Stimulated activated CD8-positive, alpha-beta memory T cell treated with anti-CD3 and anti-CD28 coated beads, Interleukin-2, amount 100 ng/mL, for 1 hour (primary cell): ENCODE results near the gene FBRSL1.
A peak's percentile ranks its signal among the peaks of the same experiment; 100 is the strongest.
"Not testable (repeated sequence)": the region's sequence is repeated elsewhere in the genome, so short reads cannot be mapped to it uniquely, and the experiment has no call there.

Experiments
- DNase-seq, 2 donors: peaks; one replicate each; pipeline ENCODE4 v3.0.0-alpha.2; 2020; ENCODE audit warnings: low read depth in 2 of 2

The FBRSL1 gene

DNA sequence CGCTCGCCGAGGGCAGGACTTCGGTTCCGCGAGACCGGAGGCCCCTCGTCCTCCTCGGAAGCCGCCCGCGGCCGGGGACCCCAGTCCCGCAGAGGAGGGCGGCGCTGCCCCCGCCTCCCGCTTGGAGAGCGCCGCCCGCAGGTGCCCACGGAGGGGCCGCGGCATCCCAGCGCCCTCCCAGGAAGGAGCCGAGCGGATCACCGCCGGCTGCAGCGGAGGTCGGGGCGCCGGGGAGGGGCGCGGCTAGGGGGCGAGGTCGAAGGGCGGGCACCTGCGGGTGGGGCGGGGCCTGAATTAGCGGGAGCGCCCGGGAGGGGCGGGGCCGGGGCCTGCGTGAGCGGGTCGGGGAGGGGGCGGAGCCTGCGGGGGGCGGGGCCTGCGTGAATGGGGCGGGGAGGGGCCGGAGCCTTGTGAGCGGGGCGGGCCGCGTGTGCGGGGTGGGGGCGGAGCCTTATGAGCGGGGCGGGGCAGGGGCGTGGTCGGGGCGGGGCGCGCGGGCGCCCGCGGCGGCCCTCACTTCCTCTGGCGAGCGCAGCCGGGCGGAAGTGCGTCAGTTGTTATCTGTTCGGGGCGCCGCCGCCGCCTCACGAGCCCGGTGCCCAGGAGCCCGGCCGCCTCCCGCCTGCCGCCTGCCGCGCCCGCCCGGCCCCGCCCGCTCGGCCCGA lies at the start of gene FBRSL1:
FBRSL1 (plus strand) TSS at position 550 of the 665 bp plus-strand sequence.
- DNase-seq: peak; percentile 84 to 95

DNA sequence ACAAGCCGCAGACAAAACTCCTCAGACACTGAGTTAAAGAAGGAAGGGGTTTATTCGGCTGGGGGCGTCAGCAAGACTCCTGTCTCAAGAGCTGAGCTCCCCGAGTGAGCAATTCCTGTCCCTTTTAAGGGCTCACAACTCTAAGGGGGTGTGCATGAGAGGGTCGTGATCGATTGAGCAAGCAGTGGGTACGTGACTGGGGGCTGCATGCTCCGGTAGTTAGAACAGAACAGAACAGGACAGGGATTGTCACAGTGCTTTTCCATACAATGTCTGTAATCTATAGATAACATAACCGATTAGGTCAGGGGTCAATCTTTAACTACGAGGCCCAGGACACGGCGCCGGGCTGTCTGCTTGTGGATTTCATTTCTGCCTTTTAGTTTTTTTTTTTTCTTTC lies 49.5 kb upstream of the FBRSL1 start:
- DNase-seq: not testable (repeated sequence)

DNA sequence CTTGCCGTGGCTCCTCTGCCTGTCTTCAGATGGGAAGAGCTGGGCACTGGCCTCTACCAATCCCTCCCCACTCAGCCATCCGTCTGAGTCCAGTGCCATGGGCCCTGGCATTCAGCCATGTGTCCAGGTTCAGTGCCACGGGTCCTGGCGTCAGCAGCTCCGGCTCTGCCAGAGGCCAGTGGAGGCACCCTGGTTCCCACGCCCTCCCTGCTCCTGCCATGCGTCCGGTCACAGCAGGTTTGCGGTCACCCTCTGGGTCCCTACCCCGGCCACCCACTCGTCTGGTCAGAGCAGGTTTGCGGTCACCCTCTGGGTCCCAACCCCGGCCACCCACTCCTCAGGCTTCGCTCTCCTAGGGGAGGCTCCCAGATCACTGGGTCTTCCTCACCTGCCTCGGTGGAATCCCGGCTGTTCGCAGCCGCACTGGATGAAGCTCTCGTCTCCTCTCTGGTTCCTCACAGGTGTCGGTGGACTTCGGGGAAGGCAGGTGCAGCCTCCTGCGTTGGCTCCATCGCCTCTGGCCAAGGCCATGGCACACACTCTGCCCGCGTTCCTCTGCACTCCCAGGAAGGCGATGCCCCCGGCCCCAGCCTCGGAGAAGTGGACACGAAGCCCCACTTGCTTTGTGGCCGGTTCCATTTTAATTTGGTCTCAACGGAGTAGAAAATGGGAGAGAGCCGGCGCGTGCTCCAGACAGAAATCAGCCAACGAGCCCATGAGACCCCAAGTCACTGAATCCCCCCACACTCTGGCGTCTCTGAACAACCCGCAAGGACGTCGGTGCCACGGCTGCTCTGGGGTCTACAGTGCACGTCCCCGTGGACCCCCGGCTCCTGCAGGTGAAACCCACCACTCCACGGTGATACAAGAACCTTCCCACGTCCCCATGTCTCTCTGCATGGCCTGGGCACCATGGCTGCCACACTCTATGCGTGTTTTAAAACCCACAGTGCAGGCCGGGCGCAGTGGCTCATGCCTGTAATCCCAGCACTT lies 47.8 kb upstream of the FBRSL1 start:
- no peak for DNase-seq

DNA sequence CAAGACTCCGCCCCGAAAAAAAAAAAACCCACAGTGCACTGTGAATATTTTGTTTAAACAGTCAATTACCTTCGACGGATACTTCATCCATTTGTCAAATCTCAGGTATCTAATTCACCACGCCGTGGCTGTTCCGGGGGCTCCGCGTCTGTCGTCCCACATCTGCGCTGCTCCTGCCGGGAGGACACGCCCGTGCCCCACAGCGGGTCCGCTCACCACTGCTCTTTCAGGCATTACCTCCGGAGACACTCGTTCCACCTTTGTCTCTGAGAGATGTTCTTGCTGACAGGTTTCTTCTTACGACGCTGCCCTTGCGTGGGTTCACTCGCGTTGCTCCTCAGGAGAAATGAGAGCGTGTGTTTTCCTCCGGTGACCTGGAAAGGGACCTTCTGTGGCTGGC lies 46.9 kb upstream of the FBRSL1 start:
- DNase-seq: no peak

DNA sequence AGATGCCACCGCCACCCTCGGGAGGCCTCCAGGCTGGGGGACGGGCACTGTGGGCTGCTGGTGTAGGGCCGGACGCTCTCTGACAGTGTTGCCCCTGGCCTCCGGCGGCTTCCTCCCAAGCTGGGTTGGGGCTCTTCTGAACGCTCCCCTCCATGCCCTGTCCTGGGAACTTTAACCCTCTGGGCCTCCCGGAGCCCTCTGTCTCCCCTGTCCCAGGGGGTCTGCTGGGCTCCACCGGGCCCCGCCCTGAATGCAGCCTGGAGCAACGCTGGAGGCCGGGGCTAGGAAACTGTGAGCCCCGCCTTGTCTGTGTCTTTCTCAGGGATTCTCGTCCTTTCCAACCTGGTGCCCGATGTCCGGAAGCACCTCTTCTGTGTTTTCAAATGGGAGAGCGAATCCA lies 45.7 kb upstream of the FBRSL1 start:
- DNase-seq: no peak

DNA sequence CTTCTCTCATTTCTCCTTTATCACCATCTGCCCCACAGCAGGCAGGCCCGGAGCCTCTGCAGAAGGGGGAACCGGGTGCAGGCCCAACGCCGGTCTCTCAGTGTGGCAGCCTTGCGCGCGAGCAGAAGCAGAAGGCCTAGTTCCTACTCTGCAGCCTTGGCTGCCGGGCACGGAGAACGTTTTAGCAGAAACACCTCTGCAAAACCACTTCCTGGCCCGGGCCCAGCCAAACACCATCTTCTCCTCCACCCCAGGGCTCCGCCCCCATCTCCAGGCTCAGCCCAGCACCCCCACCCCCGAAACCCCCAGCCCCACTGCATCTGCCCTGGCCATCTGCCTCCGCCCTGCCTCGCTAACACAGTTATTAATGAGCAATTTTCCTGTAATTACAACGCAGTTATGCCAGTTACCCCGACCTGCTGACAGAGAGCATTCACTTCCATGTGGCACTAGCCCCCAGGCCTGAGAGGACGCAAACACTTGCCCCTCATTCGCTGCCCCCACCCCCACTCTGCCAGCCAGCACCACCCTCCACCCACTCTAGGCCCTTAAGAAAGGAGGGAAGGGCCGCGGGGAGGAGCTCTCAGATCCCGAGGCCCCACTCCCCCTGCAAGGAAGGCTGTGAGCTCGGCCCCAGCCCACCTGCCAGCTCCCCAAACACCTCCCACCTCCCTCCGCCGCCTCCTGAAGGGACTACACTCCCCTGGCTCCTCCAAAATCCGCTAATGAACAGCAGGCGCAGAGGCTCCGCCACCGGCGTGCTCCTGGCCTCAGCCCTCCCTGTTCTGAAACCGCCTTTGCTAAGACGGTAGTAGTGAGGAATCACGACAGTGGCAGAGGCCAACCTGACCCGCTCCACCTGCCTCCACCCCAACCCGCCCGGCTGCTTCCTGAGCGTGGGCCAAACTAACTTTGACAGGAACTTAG lies 44.7 kb upstream of the FBRSL1 start:
- peak; percentile 39 to 45 for DNase-seq

DNA sequence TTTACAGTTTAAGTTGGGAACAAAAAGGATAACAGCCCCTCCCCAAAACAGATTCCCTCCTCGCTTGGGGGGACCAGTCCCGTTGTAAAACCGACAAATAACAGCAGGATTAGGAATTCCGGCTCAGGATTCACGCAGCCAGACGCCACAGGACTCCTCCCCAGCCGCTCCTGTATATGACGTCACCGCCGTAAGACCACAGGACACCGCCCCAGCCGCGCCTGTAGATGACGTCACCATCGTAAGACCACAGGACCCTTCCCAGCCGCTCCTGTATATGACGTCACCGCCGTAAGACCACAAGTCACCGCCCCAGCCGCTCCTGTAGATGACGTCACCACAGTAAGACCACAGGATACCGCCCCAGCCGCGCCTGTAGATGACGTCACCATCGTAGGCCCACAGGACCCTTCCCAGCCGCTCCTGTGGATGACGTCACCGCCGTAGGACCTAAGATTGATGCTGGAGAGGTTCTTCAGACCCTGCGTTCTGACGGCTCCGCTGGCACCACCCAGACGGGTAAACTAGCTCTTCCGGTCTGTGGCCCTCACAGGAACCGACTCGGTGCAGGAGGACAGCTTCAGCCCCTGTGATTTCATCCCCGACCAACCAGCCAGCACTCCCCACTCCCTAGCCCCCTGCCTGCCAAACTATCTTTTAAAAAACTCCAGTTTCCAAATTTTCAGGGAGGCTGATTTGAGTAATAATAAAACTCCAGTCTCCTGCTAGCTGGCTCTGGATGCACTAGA lies 43.9 kb upstream of the FBRSL1 start:
- peak; percentile 21 to 24 for DNase-seq

DNA sequence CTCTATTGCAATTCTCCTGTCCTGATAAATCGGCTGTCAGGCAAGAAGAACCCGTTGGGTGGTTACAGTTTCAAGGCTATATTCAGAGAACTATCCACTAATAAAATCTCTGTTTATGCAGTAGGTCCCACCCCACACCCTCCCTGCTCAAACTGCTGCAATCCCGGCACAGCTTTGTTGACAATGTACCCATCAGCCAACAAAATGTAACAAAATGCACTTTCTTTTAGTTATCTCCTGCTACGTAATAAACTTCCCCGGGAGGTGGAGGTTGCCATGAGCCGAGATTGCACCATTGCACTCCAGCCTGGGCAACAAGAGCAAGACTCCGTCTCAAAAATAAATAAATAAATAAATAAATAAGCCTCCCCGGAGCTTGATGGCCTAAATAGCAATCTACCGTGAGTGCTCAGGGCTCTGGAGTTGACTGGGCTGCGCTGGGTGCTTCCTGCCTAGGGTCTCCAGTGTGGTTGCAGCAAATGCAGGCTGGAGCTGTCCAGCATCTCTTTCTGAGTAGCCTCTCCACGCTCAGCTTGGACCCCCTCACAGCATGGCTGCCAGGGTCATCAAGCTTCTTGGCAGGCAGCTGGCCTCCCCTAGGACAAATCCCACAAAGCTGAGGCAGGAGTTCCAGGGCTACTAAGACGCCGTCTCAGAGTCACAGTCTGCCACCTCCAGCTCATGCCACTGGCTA lies 43.2 kb upstream of the FBRSL1 start:
- no peak for DNase-seq

DNA sequence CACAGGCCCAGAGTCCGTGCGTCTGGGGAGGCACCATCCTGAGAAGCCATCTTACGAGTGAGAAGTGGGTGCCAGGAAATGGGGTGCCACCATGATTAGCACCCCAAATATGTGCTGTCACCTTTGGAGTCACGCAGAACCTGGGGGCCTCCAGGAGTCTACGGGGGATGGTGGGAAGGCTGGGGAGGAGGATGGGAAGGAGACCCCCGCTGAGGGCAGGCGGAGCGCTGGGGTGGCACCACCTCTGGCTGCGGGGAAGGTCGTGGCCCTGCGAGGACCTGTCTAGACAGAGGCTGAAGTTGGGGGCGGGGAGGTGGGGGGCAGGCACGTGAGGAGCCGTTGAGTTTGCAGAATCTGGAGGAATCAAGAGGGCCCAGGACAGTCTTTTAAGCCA lies 42.6 kb upstream of the FBRSL1 start:
- no peak for DNase-seq

DNA sequence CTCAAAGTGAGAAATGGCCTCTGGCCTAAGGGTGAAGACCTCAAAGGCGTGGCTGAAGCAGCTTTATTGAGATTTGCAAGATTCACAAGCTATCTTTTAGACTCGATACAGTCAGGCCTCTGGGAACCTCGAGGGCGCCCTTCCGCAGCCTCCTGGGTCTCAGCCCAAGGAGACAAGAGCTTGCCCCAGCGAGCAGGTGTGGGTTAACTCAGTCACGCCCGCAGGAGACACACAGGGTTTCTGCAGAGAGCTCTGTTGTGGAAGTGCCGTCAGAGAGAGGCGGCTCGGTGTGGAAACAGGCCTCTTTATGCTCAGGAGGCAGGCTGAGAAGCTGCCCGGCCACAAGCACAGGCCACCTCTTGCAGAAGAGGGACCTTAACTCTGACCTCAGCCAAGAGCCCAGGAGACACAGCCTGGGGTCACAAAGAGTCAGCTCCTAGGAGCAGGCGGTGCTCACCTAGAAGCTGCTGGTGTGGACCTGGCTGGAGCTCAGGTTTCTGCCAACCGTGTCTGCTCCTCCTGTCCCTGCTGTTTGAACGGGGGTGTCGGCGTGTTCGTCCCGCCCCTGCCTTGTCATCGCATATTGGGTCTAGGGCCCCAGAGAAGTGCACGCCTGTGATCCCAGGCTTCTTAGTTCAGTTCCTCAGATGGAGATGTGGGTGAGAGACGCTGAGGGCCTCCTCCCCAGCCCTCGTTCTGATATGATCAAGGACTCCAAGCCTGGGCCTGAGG lies 42.1 kb upstream of the FBRSL1 start:
- DNase-seq: no peak

DNA sequence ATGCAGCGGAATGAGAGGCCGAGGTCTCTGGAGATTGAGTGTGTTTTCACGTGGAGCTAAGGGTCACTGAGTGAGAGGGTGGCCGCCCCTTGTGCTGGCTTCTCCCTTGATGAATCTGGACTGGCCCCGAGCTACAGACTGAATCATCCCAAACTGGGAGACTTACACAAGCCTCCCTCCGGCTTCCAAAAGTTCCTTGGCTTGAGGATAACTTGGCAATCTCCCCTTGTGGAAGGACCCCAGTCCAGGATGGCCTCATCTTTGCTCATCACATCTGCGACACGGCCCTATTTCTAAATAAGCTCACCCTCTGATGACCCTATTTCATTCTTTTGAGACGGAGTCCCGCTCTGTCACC lies 41.5 kb upstream of the FBRSL1 start:
- DNase-seq: no peak

DNA sequence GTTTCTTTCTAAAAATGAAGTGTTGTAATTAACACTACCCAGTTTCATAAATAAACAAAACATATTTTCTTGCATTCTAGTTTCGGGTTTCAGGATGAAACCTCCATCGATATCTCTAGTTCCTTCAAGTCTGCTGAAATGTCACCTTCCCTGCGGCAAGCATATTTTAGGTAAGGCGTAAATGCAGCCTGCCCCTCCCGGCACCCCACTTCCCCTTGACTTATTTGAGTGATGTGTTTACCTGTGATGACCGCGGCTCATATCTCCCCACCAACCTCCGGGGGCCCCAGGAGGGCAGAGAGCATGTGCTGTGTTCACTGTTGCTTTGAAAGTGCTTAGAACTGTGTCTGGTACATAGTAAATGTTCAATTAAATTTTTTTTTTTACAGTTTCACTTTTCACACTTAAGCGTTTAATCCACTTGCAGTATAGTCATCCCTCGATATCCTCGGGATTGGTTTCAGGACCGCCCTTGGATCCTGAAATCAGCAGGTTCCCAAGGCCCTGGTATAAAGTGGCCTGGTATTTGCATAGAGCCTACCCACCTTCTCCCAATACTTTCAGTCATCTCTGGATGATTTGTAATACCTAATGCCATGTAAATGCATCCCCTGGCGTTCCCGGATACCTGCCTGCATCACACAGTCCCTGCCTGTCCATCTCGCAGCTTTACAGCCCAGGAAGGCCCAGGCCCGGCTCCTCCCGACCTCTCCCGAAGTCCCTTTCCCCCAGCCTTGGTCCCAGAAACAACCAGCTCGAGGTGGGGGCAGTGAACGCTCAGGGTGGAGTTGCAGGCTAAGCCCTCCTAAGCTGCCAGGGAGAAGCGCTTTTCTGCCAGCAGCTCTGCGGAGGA lies 40.2 kb upstream of the FBRSL1 start:
- DNase-seq: no peak

DNA sequence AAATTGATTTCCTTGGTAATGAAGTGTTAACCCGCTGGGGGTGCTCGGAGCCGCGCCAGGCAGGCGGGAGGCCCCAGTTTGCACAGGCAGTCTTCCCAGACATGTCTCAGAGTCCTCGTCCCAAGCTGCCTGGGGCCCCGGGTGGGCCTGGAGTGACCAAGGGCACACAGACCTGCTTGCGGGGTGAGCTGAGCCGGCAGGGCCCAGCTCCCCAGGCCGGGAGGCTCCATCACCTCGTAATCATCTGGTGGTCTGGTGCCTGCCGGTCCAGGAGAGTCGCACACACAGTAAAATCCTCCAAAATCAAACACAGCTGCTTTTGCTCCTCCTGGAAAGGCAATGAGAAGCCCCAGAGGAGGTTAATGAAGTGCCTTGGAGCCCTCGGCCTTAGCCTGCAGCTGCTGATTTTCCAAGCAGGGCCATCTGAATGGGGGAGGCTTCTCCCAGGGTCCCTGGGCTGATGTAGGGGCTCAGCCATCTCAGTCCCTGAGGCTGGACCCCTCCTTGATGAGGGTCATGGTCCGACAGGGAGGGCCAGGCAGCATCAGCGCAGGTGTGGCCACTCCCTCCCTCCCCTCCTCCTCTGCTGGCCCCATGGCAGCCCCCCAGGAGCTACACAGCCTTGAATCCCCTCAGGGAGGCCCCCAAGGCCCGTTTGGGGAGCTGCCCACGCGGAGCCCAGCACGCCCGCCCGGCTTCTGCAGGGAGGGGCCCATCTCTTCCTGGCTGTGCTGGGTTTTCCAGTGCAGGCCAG lies 39.4 kb upstream of the FBRSL1 start:
- DNase-seq: no peak

DNA sequence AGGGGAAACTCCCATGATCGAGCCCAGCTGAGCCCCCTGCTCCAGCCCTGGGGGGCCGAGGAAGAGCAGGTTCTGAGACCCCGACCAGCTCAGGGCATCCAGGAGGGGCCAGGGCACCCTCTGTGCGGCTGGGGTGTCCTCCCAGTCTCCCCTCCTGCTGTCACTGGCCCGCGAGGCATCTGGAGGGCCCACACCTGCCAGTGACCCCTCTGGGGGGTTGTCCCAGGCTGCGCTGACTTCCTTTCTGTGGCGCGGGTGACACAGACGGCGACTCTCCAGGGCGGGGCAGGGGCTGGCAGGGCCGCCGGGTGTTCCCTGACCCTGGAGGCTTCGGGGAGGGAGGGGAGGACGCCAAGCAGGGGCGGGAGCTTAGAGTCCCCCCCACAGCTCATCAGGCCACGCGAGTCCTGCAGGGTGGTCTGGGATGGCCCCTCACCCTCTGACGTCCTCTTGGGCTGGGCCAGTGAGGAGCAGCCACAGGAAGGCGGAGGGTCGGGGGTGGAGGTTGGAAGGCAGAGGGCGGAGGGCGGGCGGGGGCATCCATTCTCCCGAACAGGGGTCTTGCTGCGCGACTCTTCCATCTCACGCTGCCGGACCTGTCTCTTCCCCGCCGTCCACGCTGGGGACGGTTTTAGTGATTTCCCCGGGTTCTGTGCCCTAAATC lies 38.6 kb upstream of the FBRSL1 start:
- DNase-seq: no peak

DNA sequence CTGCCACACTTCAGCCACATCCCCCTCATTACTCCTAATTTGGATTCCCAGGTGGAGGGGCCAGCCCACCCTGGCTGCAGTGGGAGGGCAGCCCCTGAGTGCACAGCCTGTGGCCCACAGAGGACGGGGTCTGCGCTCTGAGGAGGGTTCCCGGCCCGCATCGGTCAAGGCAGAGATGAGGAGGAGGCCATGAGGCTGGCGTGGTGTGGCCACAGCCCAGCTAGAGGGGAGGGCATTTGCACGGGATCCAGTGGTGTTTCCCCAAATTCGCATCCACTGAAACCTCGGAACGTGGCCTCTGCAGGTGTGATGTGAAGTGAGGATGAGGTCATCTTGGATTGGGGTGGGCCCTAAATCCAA lies 38.1 kb upstream of the FBRSL1 start:
- DNase-seq: no peak

DNA sequence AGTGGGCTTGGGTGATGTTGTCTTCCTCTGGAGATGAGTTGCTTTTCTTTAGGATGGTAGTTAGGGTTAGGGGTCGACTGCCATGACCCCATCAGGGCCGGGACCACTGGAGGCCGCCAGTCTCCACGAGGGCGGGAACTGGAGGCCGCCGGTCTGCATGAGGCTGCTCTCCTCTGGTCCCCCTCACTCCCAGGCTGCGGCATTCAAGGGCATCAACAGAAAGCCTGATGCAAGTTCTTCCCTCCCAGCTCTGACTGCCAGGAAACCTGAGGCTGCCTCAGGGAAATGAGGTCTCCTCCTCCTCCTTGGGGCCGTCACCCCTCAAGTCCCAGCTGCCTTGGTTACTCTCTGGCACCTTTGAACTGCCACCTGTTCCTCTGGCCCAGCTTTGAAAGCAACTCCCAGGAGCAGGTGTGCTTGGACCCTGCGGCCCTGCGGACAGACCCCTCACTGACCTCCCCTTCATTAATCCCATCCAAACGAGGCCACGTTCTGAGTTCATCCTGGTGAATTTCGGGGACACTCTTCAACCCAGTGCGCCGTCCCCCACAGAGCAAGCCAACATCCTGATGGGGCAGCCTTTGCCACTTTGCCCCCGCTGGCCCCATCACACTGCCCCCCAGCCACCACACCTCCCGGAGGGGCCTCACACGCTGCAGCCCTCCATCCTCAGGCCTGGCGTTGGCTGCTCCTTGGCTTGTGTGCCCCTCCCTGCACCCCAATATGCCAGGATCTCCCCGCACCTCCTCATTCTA lies 37.2 kb upstream of the FBRSL1 start:
- DNase-seq: no peak
